ENCODE measurements around the gene PDE2A. TPM values are rescaled to one million over a fixed set of nuclear protein-coding genes. Genes with fewer than 3 reads are reported as not detected.

PDE2A gene
- total and polyA plus RNA-seq, 2 donors from 2014 or later: 12.6 to 42.0 TPM

GRCh38 chr11:72587696-72588095 lies 86.5 kb downstream of the PDE2A start:
- Histone ChIP-seq H3K9ac (ENCODE audit: low read length in 3 of 3) (no peak overlapping the region), H3K4me3 (ENCODE audit: low read length in 3 of 3) (no peak overlapping the region), H3K27me3 (ENCODE audit: control insufficient read depth, insufficient read depth, low read length) (peaks cover 20% of the 10 kb centered on the region), H3K9me3 (ENCODE audit: control insufficient read depth in 2 of 3, insufficient read depth in 1 of 3, low read length in 3 of 3) (no peaks in the 10 kb centered on the region), H3K36me3 (ENCODE audit: control insufficient read depth in 2 of 3, insufficient read depth in 3 of 3, low read length in 3 of 3) (no peaks in the 10 kb centered on the region), H3K27ac (ENCODE audit: low read depth in 2 of 2, low read length in 2 of 2) (no peak overlapping the region), H3K4me1 (ENCODE audit: control insufficient read depth in 2 of 3, insufficient read depth in 2 of 3, low read depth in 1 of 3, low read length in 3 of 3) (peaks cover 0 to 15% (median 0%) of the 10 kb centered on the region in 3 donors)
- DNase-seq (peak in 1 of 5 donors; percentile 29), FAIRE-seq (no peak)
- intact Hi-C loops (cut with DNase I): loop anchor here (5.0 kb wide), 1 partner anchor 55 kb away; no protein-coding TSS in a partner anchor
- no peak for TF ChIP-seq CTCF (IDR thresholded peaks at IDR 0.05; ENCODE audit: borderline replicate concordance, extremely low read depth, insufficient read depth)

- peaks cover 20% of the 10 kb centered on the region for H3K27me3 ChIP-seq (ENCODE audit: control insufficient read depth, insufficient read depth, low read length)
- no peak for TF ChIP-seq CTCF (IDR thresholded peaks at IDR 0.05; ENCODE audit: borderline replicate concordance, extremely low read depth, insufficient read depth)
- no peak overlapping the region for H3K9ac ChIP-seq (ENCODE audit: low read length in 3 of 3)
- H3K36me3 ChIP-seq (ENCODE audit: control insufficient read depth in 2 of 3, insufficient read depth in 3 of 3, low read length in 3 of 3): no peaks in the 10 kb centered on the region
- no peak for FAIRE-seq
- peak in 1 of 5 donors; percentile 56 for DNase-seq
- intact Hi-C loops (cut with DNase I): loop anchor here (5.0 kb wide), 1 partner anchor 56 kb away; no protein-coding TSS in a partner anchor
- peaks cover 0 to 15% (median 0%) of the 10 kb centered on the region in 3 donors for H3K4me1 ChIP-seq (ENCODE audit: control insufficient read depth in 2 of 3, insufficient read depth in 2 of 3, low read depth in 1 of 3, low read length in 3 of 3)
- no peaks in the 10 kb centered on the region for H3K9me3 ChIP-seq (ENCODE audit: control insufficient read depth in 2 of 3, insufficient read depth in 1 of 3, low read length in 3 of 3)
- no peak overlapping the region for H3K4me3 ChIP-seq (ENCODE audit: low read length in 3 of 3)
- H3K27ac ChIP-seq (ENCODE audit: low read depth in 2 of 2, low read length in 2 of 2): no peak overlapping the region
Measured at GRCh38 chr11:72586321-72587090, 87.7 kb downstream of the PDE2A start.

GRCh38 chr11:72585762-72586311 lies 88.4 kb downstream of the PDE2A start:
- H3K4me3 ChIP-seq (ENCODE audit: low read length in 3 of 3): no peak overlapping the region
- peak; percentile 69 to 89 (median 86) for DNase-seq
- no peaks in the 10 kb centered on the region for H3K36me3 ChIP-seq (ENCODE audit: control insufficient read depth in 2 of 3, insufficient read depth in 3 of 3, low read length in 3 of 3)
- peaks cover 16% of the 10 kb centered on the region for H3K27me3 ChIP-seq (ENCODE audit: control insufficient read depth, insufficient read depth, low read length)
- intact Hi-C loops (cut with DNase I): loop anchor here (5.0 kb wide), 1 partner anchor 56 kb away; no protein-coding TSS in a partner anchor
- peak; percentile 72 for TF ChIP-seq CTCF (IDR thresholded peaks at IDR 0.05; ENCODE audit: borderline replicate concordance, extremely low read depth, insufficient read depth)
- peaks cover 0 to 15% (median 0%) of the 10 kb centered on the region in 3 donors for H3K4me1 ChIP-seq (ENCODE audit: control insufficient read depth in 2 of 3, insufficient read depth in 2 of 3, low read depth in 1 of 3, low read length in 3 of 3)
- H3K27ac ChIP-seq (ENCODE audit: low read depth in 2 of 2, low read length in 2 of 2): no peak overlapping the region
- no peak for FAIRE-seq
- no peak overlapping the region for H3K9ac ChIP-seq (ENCODE audit: low read length in 3 of 3)
- H3K9me3 ChIP-seq (ENCODE audit: control insufficient read depth in 2 of 3, insufficient read depth in 1 of 3, low read length in 3 of 3): no peaks in the 10 kb centered on the region
